Fibroblast of skin of back (primary cell): ENCODE measurements around the gene INPP5A.
"Not testable (repeated sequence)": the region's sequence is repeated elsewhere in the genome, so short reads cannot be mapped to it uniquely, and the experiment has no call there.

Experiments used
- DNase-seq: peaks from one replicate; pipeline ENCODE4 v3.0.0-alpha.2; 2013

Gene INPP5A

GRCh38 chr10:132748545-132749370, 211.2 kb downstream of the INPP5A start:
- no peak for DNase-seq

GRCh38 chr10:132749371-132749795, 211.8 kb downstream of the INPP5A start:
- no peak for DNase-seq

- no peak for DNase-seq
Measured at GRCh38 chr10:132750936-132751335, 213.3 kb downstream of the INPP5A start.

GRCh38 chr10:132752378-132752777, 214.8 kb downstream of the INPP5A start:
- no peak for DNase-seq

GRCh38 chr10:132752961-132753360, 215.4 kb downstream of the INPP5A start:
- DNase-seq: no peak

GRCh38 chr10:132753596-132753995, 216.0 kb downstream of the INPP5A start:
- no peak for DNase-seq

GRCh38 chr10:132754071-132754470, 216.5 kb downstream of the INPP5A start:
- no peak for DNase-seq

GRCh38 chr10:132755166-132755711, 217.7 kb downstream of the INPP5A start:
- DNase-seq: no peak

GRCh38 chr10:132756591-132756990, 219.0 kb downstream of the INPP5A start:
- DNase-seq: no peak

- no peak for DNase-seq
Measured at GRCh38 chr10:132757171-132757570, 219.6 kb downstream of the INPP5A start.

- no peak for DNase-seq
Measured at GRCh38 chr10:132758865-132759264, 221.3 kb downstream of the INPP5A start.

GRCh38 chr10:132761395-132762060, 223.9 kb downstream of the INPP5A start:
- DNase-seq: no peak

GRCh38 chr10:132762267-132762666, 224.7 kb downstream of the INPP5A start:
- no peak for DNase-seq

- no peak for DNase-seq
Measured at GRCh38 chr10:132763545-132763944, 226.0 kb downstream of the INPP5A start.

GRCh38 chr10:132764108-132764507, 226.5 kb downstream of the INPP5A start:
- no peak for DNase-seq

- no peak for DNase-seq
Measured at GRCh38 chr10:132765435-132765834, 227.8 kb downstream of the INPP5A start.

- no peak for DNase-seq
Measured at GRCh38 chr10:132766291-132766690, 228.7 kb downstream of the INPP5A start.

- DNase-seq: no peak
Measured at GRCh38 chr10:132768346-132769248, 231.0 kb downstream of the INPP5A start.

GRCh38 chr10:132770061-132771021, 232.8 kb downstream of the INPP5A start:
- no peak for DNase-seq

- not testable (repeated sequence) for DNase-seq
Measured at GRCh38 chr10:132772816-132773215, 235.2 kb downstream of the INPP5A start.

GRCh38 chr10:132774181-132774901, 236.8 kb downstream of the INPP5A start:
- no peak for DNase-seq
